Natural killer cell (primary cell): ENCODE data around the gene TMEM135. TPM values are rescaled to one million over a fixed set of nuclear protein-coding genes. Genes with fewer than 3 reads are reported as not detected.
A peak's percentile ranks its signal among the peaks of the same experiment; 100 is the strongest.

Source experiments
- ATAC-seq, 3 donors: fragments of 150-1000 bp in 2 of 3; fragments of 200-7000 bp in 1 of 3; cut with Tn5 transposase; 1 replicate in 1 of 3; 2 replicates in 2 of 3; pipeline ENCODE4 v1.10.0; 2021; ENCODE audit warnings: mild to moderate bottlenecking in 2 of 3, moderate library complexity in 2 of 3
- DNase-seq, 2 donors: peaks; one replicate each; pipeline versions ENCODE4 v3.0.0 to v3.0.0-alpha.2; 2013 to 2021; ENCODE audit warnings: mixed read lengths in 1 of 2
- H3K27ac ChIP-seq: one replicate; pipeline ENCODE4 v1.5.1; 2013; ENCODE audit warnings: mild to moderate bottlenecking, low read length
- H3K27me3 ChIP-seq: one replicate; pipeline ENCODE4 v1.6.1; 2013; ENCODE audit warnings: low read length; ENCODE audit not compliant: control insufficient read depth, insufficient read depth
- H3K36me3 ChIP-seq: one replicate; pipeline ENCODE4 v1.6.1; 2013; ENCODE audit warnings: low read length; ENCODE audit not compliant: control insufficient read depth, insufficient read depth
- H3K4me1 ChIP-seq: one replicate; pipeline ENCODE4 v1.6.1; 2013; ENCODE audit warnings: low read length; ENCODE audit not compliant: control insufficient read depth, insufficient read depth
- H3K4me3 ChIP-seq: one replicate; pipeline ENCODE4 v1.5.1; 2013; ENCODE audit warnings: low read length
- H3K9me3 ChIP-seq: one replicate; pipeline ENCODE4 v1.6.1; 2013; ENCODE audit warnings: low read length; ENCODE audit not compliant: control insufficient read depth, insufficient read depth
- H3K27ac Mint-ChIP-seq, 2 donors: one replicate each; pipeline ENCODE4 v1.8.0; 2022; ENCODE audit warnings: mild to moderate bottlenecking in 2 of 2, mixed read lengths in 2 of 2, moderate library complexity in 1 of 2
- H3K27me3 Mint-ChIP-seq, 2 donors: one replicate each; pipeline ENCODE4 v1.8.0; 2022; ENCODE audit warnings: low read depth in 2 of 2, mixed read lengths in 2 of 2
- H3K36me3 Mint-ChIP-seq: one replicate; pipeline ENCODE4 v1.8.0; 2022; ENCODE audit warnings: mixed read lengths
- H3K4me1 Mint-ChIP-seq, 2 donors: one replicate each; pipeline ENCODE4 v1.8.0; 2022; ENCODE audit warnings: mixed read lengths in 2 of 2
- H3K4me3 Mint-ChIP-seq: one replicate; pipeline ENCODE4 v1.8.0; 2022; ENCODE audit warnings: mild to moderate bottlenecking, moderate library complexity, mixed read lengths
- H3K9me3 Mint-ChIP-seq, 2 donors: one replicate each; pipeline ENCODE4 v1.8.0; 2022; ENCODE audit warnings: mixed read lengths in 2 of 2
- CTCF ChIP-seq: fragments of 200-600 bp; IDR thresholded peaks from one replicate; pipeline ENCODE4 v1.8.0; 2022; ENCODE audit warnings: antibody characterized with exemption
- WGBS: methylation state at CpG from one replicate; pipeline ENCODE4 v1.1.7; 2013; ENCODE audit warnings: missing lambda C conversion rate; ENCODE audit not compliant: insufficient coverage; 5-methylcytosine and 5-hydroxymethylcytosine counted together
- intact Hi-C: fragments of 100-400 bp; cut with micrococcal nuclease; formaldehyde crosslinking; loops from one replicate; pipeline ENCODE4 v1.14.2; 2022
- total RNA-seq, 4 donors: library from RNA; stranded (reverse); fragments of 120-200 nt in 1 of 4; gene quantifications; one replicate each; pipeline versions ENCODE4 v1.2.3 to v1.2.4, GENCODE V29; 2013 to 2022

The TMEM135 gene
- total RNA-seq, 3 donors from 2014 or later (not counting 1 experiment from before 2014, with no cell fraction given) = 18.8 to 42.0 (median 36.1) TPM

GRCh38 chr11:87174870-87175269 is 137.1 kb downstream of the TMEM135 start:
- Histone ChIP-seq H3K27me3 (no peaks in the 10 kb centered on the region), H3K27ac (no peak overlapping the region), H3K4me3 (no peak overlapping the region), H3K9me3 (no peaks in the 10 kb centered on the region), H3K36me3 (no peaks in the 10 kb centered on the region), H3K4me1 (no peaks in the 10 kb centered on the region)
- peaks cover 29 to 43% of the 10 kb centered on the region in 2 donors for H3K4me1 Mint-ChIP-seq
- no peak overlapping the region for H3K4me3 Mint-ChIP-seq
- TF ChIP-seq CTCF = no peak
- ATAC-seq (no peak), DNase-seq (no peak)
- H3K9me3 Mint-ChIP-seq = peaks cover 0 to 2% of the 10 kb centered on the region in 2 donors
- H3K36me3 Mint-ChIP-seq = peaks cover 5% of the 10 kb centered on the region
- no peaks in the 10 kb centered on the region for H3K27me3 Mint-ChIP-seq
- intact Hi-C loops = no loop called here
- no peak overlapping the region for H3K27ac Mint-ChIP-seq

GRCh38 chr11:87176044-87176443 is 138.3 kb downstream of the TMEM135 start:
- H3K9me3 ChIP-seq = no peaks in the 10 kb centered on the region
- no peaks in the 10 kb centered on the region for H3K36me3 Mint-ChIP-seq
- no peaks in the 10 kb centered on the region for H3K9me3 Mint-ChIP-seq
- H3K27me3 Mint-ChIP-seq = no peaks in the 10 kb centered on the region
- H3K27me3 ChIP-seq = no peaks in the 10 kb centered on the region
- no peak overlapping the region for H3K27ac Mint-ChIP-seq
- DNase-seq (no peak), ATAC-seq (no peak)
- no peak overlapping the region for H3K4me3 Mint-ChIP-seq
- no peak overlapping the region for H3K27ac ChIP-seq
- H3K4me3 ChIP-seq = no peak overlapping the region
- H3K36me3 ChIP-seq = no peaks in the 10 kb centered on the region
- no peaks in the 10 kb centered on the region for H3K4me1 ChIP-seq
- intact Hi-C loops = no loop called here
- no peak for TF ChIP-seq CTCF
- WGBS = 82% methylated on average over 2 of the region's 2 CpGs
- H3K4me1 Mint-ChIP-seq = peaks cover 17 to 31% of the 10 kb centered on the region in 2 donors

- Histone ChIP-seq H3K27ac (no peak overlapping the region), H3K36me3 (no peaks in the 10 kb centered on the region), H3K27me3 (no peaks in the 10 kb centered on the region), H3K4me1 (no peaks in the 10 kb centered on the region), H3K4me3 (no peak overlapping the region), H3K9me3 (no peaks in the 10 kb centered on the region)
- Mint-ChIP-seq H3K27ac (no peak overlapping the region), H3K4me1 (peaks cover 1 to 14% of the 10 kb centered on the region in 2 donors), H3K36me3 (no peaks in the 10 kb centered on the region), H3K27me3 (no peaks in the 10 kb centered on the region), H3K9me3 (no peaks in the 10 kb centered on the region), H3K4me3 (no peak overlapping the region)
- ATAC-seq (no peak), DNase-seq (no peak)
- no peak for TF ChIP-seq CTCF
- WGBS = 100% methylated on average over 1 of the region's 1 CpG
- intact Hi-C loops = no loop called here
These were observed 141.9 kb downstream of the TMEM135 start for GRCh38 chr11:87179621-87180020.

- Histone ChIP-seq H3K9me3 (no peaks in the 10 kb centered on the region), H3K4me3 (no peak overlapping the region), H3K27me3 (no peaks in the 10 kb centered on the region), H3K4me1 (no peaks in the 10 kb centered on the region), H3K27ac (no peak overlapping the region), H3K36me3 (no peaks in the 10 kb centered on the region)
- ATAC-seq (no peak), DNase-seq (no peak)
- intact Hi-C loops = no loop called here
- Mint-ChIP-seq H3K27ac (peak overlapping the region in 1 of 2 donors; percentile 10), H3K27me3 (no peaks in the 10 kb centered on the region), H3K4me1 (peaks cover 8 to 18% of the 10 kb centered on the region in 2 donors), H3K4me3 (no peak overlapping the region), H3K36me3 (no peaks in the 10 kb centered on the region), H3K9me3 (no peaks in the 10 kb centered on the region)
- 97% methylated on average over 2 of the region's 2 CpGs for WGBS
- no peak for TF ChIP-seq CTCF
These were observed 143.0 kb downstream of the TMEM135 start for GRCh38 chr11:87180742-87181141.
